ENCODE results near the gene PLD1. TPM values are rescaled to one million over a fixed set of nuclear protein-coding genes. Genes with fewer than 3 reads are reported as not detected.

PLD1 gene
- total RNA-seq, 2 donors from 2014 or later: 12.8 to 15.8 TPM

- 87% methylated on average over 1 of the region's 1 CpG for WGBS
- Histone ChIP-seq H3K27me3 (replicated peaks; ENCODE audit: insufficient read depth) (no peaks in the 10 kb centered on the region), H3K27ac (no peak overlapping the region), H3K36me3 (no peaks in the 10 kb centered on the region), H3K4me3 (no peak overlapping the region), H3K9me3 (no peaks in the 10 kb centered on the region), H3K4me1 (replicated peaks) (no peaks in the 10 kb centered on the region)
- intact Hi-C loops (cut with DNase I): no loop called here
- DNase-seq (ENCODE audit: low spot score): no peak
- TF ChIP-seq POLR2A (IDR thresholded peaks at IDR 0.05) (no peak), CTCF (IDR thresholded peaks at IDR 0.05) (no peak), POLR2AphosphoS5 (IDR thresholded peaks at IDR 0.05) (no peak)
Measured at GRCh38 chr3:171607452-171607851, 202.8 kb downstream of the PLD1 start.

- no peaks in the 10 kb centered on the region for H3K36me3 ChIP-seq
- no peak overlapping the region for H3K4me3 ChIP-seq
- 89% methylated on average over 6 of the region's 6 CpGs for WGBS
- H3K4me1 ChIP-seq (replicated peaks): no peaks in the 10 kb centered on the region
- H3K27me3 ChIP-seq (replicated peaks; ENCODE audit: insufficient read depth): no peaks in the 10 kb centered on the region
- no peak for DNase-seq (ENCODE audit: low spot score)
- no peak for TF ChIP-seq CTCF (IDR thresholded peaks at IDR 0.05)
- no peak for TF ChIP-seq POLR2AphosphoS5 (IDR thresholded peaks at IDR 0.05)
- no peak for TF ChIP-seq POLR2A (IDR thresholded peaks at IDR 0.05)
- no peaks in the 10 kb centered on the region for H3K9me3 ChIP-seq
- H3K27ac ChIP-seq: no peak overlapping the region
- intact Hi-C loops (cut with DNase I): no loop called here
Measured at GRCh38 chr3:171606151-171606751, 204.0 kb downstream of the PLD1 start.

GRCh38 chr3:171604370-171604769, 205.9 kb downstream of the PLD1 start:
- Histone ChIP-seq H3K27ac (no peak overlapping the region), H3K4me1 (replicated peaks) (no peaks in the 10 kb centered on the region), H3K9me3 (no peaks in the 10 kb centered on the region), H3K36me3 (no peaks in the 10 kb centered on the region), H3K27me3 (replicated peaks; ENCODE audit: insufficient read depth) (no peaks in the 10 kb centered on the region), H3K4me3 (no peak overlapping the region)
- intact Hi-C loops (cut with DNase I): no loop called here
- no peak for DNase-seq (ENCODE audit: low spot score)
- WGBS: 95% methylated on average over 5 of the region's 5 CpGs
- no peak for TF ChIP-seq POLR2A (IDR thresholded peaks at IDR 0.05)
- no peak for TF ChIP-seq POLR2AphosphoS5 (IDR thresholded peaks at IDR 0.05)
- no peak for TF ChIP-seq CTCF (IDR thresholded peaks at IDR 0.05)

GRCh38 chr3:171602072-171602471, 208.2 kb downstream of the PLD1 start:
- Histone ChIP-seq H3K36me3 (no peaks in the 10 kb centered on the region), H3K4me1 (replicated peaks) (no peaks in the 10 kb centered on the region), H3K9me3 (no peaks in the 10 kb centered on the region), H3K27me3 (replicated peaks; ENCODE audit: insufficient read depth) (no peaks in the 10 kb centered on the region), H3K27ac (no peak overlapping the region), H3K4me3 (no peak overlapping the region)
- intact Hi-C loops (cut with DNase I): no loop called here
- WGBS: 86% methylated on average over 4 of the region's 4 CpGs
- DNase-seq (ENCODE audit: low spot score): no peak
- TF ChIP-seq POLR2A (IDR thresholded peaks at IDR 0.05) (no peak), CTCF (IDR thresholded peaks at IDR 0.05) (no peak)

GRCh38 chr3:171600030-171600429, 210.3 kb downstream of the PLD1 start:
- TF ChIP-seq POLR2AphosphoS5 (IDR thresholded peaks at IDR 0.05): no peak
- no peak for TF ChIP-seq POLR2A (IDR thresholded peaks at IDR 0.05)
- TF ChIP-seq CTCF (IDR thresholded peaks at IDR 0.05): no peak
- H3K27ac ChIP-seq: no peak overlapping the region
- no peaks in the 10 kb centered on the region for H3K9me3 ChIP-seq
- H3K4me1 ChIP-seq (replicated peaks): no peaks in the 10 kb centered on the region
- 89% methylated on average over 6 of the region's 6 CpGs for WGBS
- no peaks in the 10 kb centered on the region for H3K36me3 ChIP-seq
- no peak overlapping the region for H3K4me3 ChIP-seq
- no peaks in the 10 kb centered on the region for H3K27me3 ChIP-seq (replicated peaks; ENCODE audit: insufficient read depth)
- DNase-seq (ENCODE audit: low spot score): no peak
- intact Hi-C loops (cut with DNase I): no loop called here
